Liver (tissue), 9 donors: ENCODE data around the gene INPP5E. TPM values are rescaled to one million over a fixed set of nuclear protein-coding genes. Genes with fewer than 3 reads are reported as not detected.

Experiments
- DNase-seq: peaks from one replicate; pipeline ENCODE4 v3.0.0-alpha.2; 2017; ENCODE audit warnings: low spot score
- H3K27ac ChIP-seq, 2 donors: one replicate each; pipeline ENCODE4 v1.7.0; 2013; ENCODE audit warnings: inconsistent platforms in 2 of 2, low read length in 2 of 2, control low read depth in 1 of 2, low read depth in 1 of 2, mild to moderate bottlenecking in 1 of 2
- H3K27me3 ChIP-seq, 4 donors: one replicate each; pipeline versions ENCODE4 v1.6.1 to v1.7.0; 2013; ENCODE audit warnings: low read length in 3 of 4, inconsistent platforms in 1 of 4, mild to moderate bottlenecking in 1 of 4, moderate library complexity in 1 of 4; ENCODE audit not compliant: control insufficient read depth in 4 of 4, insufficient read depth in 4 of 4
- H3K36me3 ChIP-seq, 4 donors: one replicate each; pipeline versions ENCODE4 v1.6.1 to v1.7.0; 2013; ENCODE audit warnings: low read length in 3 of 4, mild to moderate bottlenecking in 3 of 4, low read depth in 1 of 4, moderate library complexity in 1 of 4; ENCODE audit not compliant: control insufficient read depth in 4 of 4, insufficient read depth in 3 of 4
- H3K4me1 ChIP-seq, 4 donors: one replicate each; pipeline versions ENCODE4 v1.6.1 to v1.7.0; 2013; ENCODE audit warnings: low read length in 3 of 4, mild to moderate bottlenecking in 3 of 4, moderate library complexity in 1 of 4; ENCODE audit not compliant: control insufficient read depth in 4 of 4, insufficient read depth in 4 of 4
- H3K4me3 ChIP-seq, 3 donors: one replicate each; pipeline versions ENCODE4 v1.6.1 to v1.7.0; 2013; ENCODE audit warnings: low read length in 3 of 3, control low read depth in 1 of 3, low read depth in 1 of 3, mild to moderate bottlenecking in 1 of 3
- H3K9ac ChIP-seq, 2 donors: one replicate each; pipeline ENCODE4 v1.7.0; 2013; ENCODE audit warnings: low read length in 2 of 2, mild to moderate bottlenecking in 2 of 2, moderate library complexity in 2 of 2, control low read depth in 1 of 2, low read depth in 1 of 2
- H3K9me3 ChIP-seq, 4 donors: one replicate each; pipeline versions ENCODE4 v1.6.1 to v1.7.0; 2013; ENCODE audit warnings: low read length in 3 of 4; ENCODE audit not compliant: control insufficient read depth in 4 of 4
- EGR1 ChIP-seq, 2 donors: IDR thresholded peaks; 2 replicates each; pipeline ENCODE4 v1.6.1; 2016 to 2018; ENCODE audit warnings: antibody characterized with exemption in 2 of 2, low read depth in 2 of 2
- FOXA1 ChIP-seq: IDR thresholded peaks from 2 replicates; pipeline ENCODE4 v1.6.1; 2016; ENCODE audit warnings: antibody characterized with exemption
- FOXA2 ChIP-seq: IDR thresholded peaks from 2 replicates; pipeline ENCODE4 v1.6.1; 2016; ENCODE audit warnings: antibody characterized with exemption
- GABPA ChIP-seq, 2 donors: IDR thresholded peaks in 1 of 2; conservative IDR thresholded peaks in 1 of 2; 2 replicates each; pipeline ENCODE4 v1.6.1; 2016; ENCODE audit warnings: antibody characterized with exemption in 2 of 2, mild to moderate bottlenecking in 1 of 2, moderate library complexity in 1 of 2
- HNF4A ChIP-seq, 2 donors: conservative IDR thresholded peaks; 2 replicates each; pipeline ENCODE4 v1.6.1; 2016; ENCODE audit warnings: antibody characterized with exemption in 2 of 2, mild to moderate bottlenecking in 2 of 2
- JUND ChIP-seq, 2 donors: IDR thresholded peaks; 2 replicates each; pipeline ENCODE4 v1.6.1; 2016; ENCODE audit warnings: antibody characterized with exemption in 2 of 2
- RAD21 ChIP-seq, 2 donors: IDR thresholded peaks; 2 replicates each; pipeline ENCODE4 v1.6.1; 2016; ENCODE audit warnings: antibody characterized with exemption in 2 of 2, mild to moderate bottlenecking in 2 of 2
- RXRA ChIP-seq, 2 donors: IDR thresholded peaks; 2 replicates each; pipeline ENCODE4 v1.6.1; 2017 to 2018; ENCODE audit warnings: antibody characterized with exemption in 2 of 2, mild to moderate bottlenecking in 1 of 2
- SP1 ChIP-seq: IDR thresholded peaks from 2 replicates; pipeline ENCODE4 v1.6.1; 2018; ENCODE audit warnings: antibody characterized with exemption, mild to moderate bottlenecking
- TAF1 ChIP-seq: conservative IDR thresholded peaks from 2 replicates; pipeline ENCODE4 v1.6.1; 2016; ENCODE audit warnings: antibody characterized with exemption, mild to moderate bottlenecking
- YY1 ChIP-seq: IDR thresholded peaks from 2 replicates; pipeline ENCODE4 v1.6.1; 2016; ENCODE audit warnings: antibody characterized with exemption, mild to moderate bottlenecking
- WGBS: extraction: QIAGEN DNeasy Blood & Tissue Kit; methylation state at CpG from one replicate; pipeline ENCODE4 v1.1.7; 2013; 5-methylcytosine and 5-hydroxymethylcytosine counted together
- polyA plus RNA-seq, 2 donors: library from polyadenylated mRNA; stranded (reverse) in 1 of 2; unstranded in 1 of 2; fragments of 200-250 nt in 1 of 2; fragments of >200 nt in 1 of 2; fragmentation: Nextera tagmentation in 1 of 2; extraction: Ambion mirVana in 1 of 2; gene quantifications; one replicate each; pipeline versions ENCODE4 v1.2.1 to v1.2.3, GENCODE V29; 2013 to 2015
- total RNA-seq, 2 donors: library from RNA; depleted of rRNA; stranded (reverse); fragments of >200 nt; gene quantifications; one replicate each; pipeline ENCODE4 v1.2.3, GENCODE V29; 2014
- TF ChIP-seq, protein P1 (sequence below): fragments of 150-350 bp; IDR thresholded peaks from 2 replicates; pipeline ENCODE4 v1.5.1; 2017; ENCODE audit warnings: improper control_type of control experiment, low read depth, low read length; ENCODE audit not compliant: missing input control
- TF ChIP-seq, protein P2 (sequence below): IDR thresholded peaks from 2 replicates; pipeline ENCODE4 v1.6.1; 2016; ENCODE audit warnings: antibody characterized with exemption
- TF ChIP-seq, protein P3 (sequence below): IDR thresholded peaks from 2 replicates; pipeline ENCODE4 v1.6.1; 2016; ENCODE audit warnings: antibody characterized with exemption
- TF ChIP-seq, protein P4 (sequence below): IDR thresholded peaks from 2 replicates; pipeline ENCODE4 v1.6.1; 2016; ENCODE audit warnings: antibody characterized with exemption, mild to moderate bottlenecking
- donor health status: healthy.
- donor health status: healthy.
- donor health status: healthy.
- donor health status: healthy.
- donor health status: healthy.

INPP5E gene
- total and polyA plus RNA-seq, 4 donors: 1.0 to 3.3 (median 2.9) TPM

DNA sequence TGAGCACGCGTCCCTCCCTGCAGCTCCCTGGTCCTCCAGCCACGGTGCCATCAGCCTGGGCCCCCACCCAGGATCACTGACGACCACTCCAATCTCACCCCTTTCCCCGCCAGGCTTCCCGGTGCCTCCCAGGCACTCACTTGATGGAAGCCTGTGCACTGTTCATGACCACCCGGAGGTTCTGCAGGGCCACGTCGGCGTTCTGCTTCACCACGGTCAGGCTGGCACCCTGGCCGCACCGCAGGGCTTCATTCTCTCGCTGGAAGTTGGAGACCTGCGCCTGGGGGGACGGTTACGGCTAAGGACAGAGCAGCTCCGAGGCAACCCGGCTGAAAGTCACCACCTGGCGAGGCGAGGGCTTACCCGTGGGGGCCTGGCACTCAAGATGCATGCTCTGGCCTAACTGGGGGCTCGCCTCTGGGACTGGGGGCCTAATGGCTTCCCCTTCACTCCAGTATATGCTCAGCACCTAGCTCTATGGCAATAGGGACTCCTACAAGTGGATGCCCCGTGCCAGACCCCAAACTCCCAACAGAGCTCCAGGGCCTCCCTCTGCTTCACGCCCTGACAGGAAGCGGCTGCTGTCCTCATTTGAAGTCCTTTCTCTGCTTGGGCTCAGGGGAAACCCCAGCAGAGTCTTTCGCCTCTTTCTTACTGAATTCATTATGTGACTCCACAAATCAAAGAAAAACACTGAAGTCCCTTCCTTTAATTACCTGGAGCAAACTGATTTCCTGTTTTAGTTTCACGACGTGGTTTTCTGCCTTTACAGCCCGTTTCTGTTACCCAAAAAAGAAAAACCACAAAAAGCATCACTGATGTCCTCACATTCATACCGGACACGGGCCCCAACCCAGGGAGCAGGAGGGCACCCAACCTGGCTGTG is 35.5 kb downstream of the INPP5E start:
- peaks cover 8 to 40% (median 10%) of the 10 kb centered on the region in 4 donors for H3K36me3 ChIP-seq
- no peak overlapping the region for H3K4me3 ChIP-seq
- H3K4me1 ChIP-seq: peaks cover 0 to 12% (median 8%) of the 10 kb centered on the region in 4 donors
- H3K9me3 ChIP-seq: no peaks in the 10 kb centered on the region
- no peak overlapping the region for H3K9ac ChIP-seq
- no peak overlapping the region for H3K27ac ChIP-seq
- no peak for TF ChIP-seq RAD21 (IDR thresholded peaks at IDR 0.05)
- no peak for TF ChIP-seq EGR1 (IDR thresholded peaks at IDR 0.05; ENCODE audit: low read depth in 2 of 2)
- TF ChIP-seq, protein P1, sequence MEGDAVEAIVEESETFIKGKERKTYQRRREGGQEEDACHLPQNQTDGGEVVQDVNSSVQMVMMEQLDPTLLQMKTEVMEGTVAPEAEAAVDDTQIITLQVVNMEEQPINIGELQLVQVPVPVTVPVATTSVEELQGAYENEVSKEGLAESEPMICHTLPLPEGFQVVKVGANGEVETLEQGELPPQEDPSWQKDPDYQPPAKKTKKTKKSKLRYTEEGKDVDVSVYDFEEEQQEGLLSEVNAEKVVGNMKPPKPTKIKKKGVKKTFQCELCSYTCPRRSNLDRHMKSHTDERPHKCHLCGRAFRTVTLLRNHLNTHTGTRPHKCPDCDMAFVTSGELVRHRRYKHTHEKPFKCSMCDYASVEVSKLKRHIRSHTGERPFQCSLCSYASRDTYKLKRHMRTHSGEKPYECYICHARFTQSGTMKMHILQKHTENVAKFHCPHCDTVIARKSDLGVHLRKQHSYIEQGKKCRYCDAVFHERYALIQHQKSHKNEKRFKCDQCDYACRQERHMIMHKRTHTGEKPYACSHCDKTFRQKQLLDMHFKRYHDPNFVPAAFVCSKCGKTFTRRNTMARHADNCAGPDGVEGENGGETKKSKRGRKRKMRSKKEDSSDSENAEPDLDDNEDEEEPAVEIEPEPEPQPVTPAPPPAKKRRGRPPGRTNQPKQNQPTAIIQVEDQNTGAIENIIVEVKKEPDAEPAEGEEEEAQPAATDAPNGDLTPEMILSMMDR: no peak
- no peak for TF ChIP-seq TAF1
- no peak for TF ChIP-seq GABPA (IDR thresholded peaks at IDR 0.05 in 1 of 2, conservative IDR thresholded peaks at IDR 0.05 in 1 of 2)
- TF ChIP-seq, protein P2, sequence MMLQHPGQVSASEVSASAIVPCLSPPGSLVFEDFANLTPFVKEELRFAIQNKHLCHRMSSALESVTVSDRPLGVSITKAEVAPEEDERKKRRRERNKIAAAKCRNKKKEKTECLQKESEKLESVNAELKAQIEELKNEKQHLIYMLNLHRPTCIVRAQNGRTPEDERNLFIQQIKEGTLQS: no peak
- no peak for TF ChIP-seq FOXA1
- WGBS: 90% methylated on average over 32 of the region's 32 CpGs
- H3K27me3 ChIP-seq: no peaks in the 10 kb centered on the region
- DNase-seq: no peak

DNA sequence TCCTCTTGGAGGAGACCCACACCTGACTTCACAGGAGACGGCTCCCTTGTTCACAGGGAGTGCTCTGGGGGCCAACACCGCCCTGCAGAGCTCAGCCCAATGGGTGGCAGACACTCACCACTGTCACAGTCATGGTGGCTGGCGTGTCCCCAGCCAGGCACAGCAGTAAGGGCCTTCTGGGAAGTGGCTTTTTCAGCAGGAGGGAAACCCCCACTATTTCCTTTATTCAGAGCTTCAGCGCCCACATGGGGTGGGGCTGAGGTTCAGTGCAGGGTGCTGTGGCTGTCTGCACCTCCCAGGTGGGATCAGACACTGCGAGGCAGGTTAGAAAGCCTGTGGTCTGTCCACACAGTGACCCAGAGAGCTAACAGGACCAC is 36.1 kb downstream of the INPP5E start:
- Histone ChIP-seq H3K4me1 (peaks cover 0 to 18% (median 15%) of the 10 kb centered on the region in 4 donors), H3K27me3 (no peaks in the 10 kb centered on the region), H3K4me3 (no peak overlapping the region), H3K27ac (no peak overlapping the region), H3K9me3 (no peaks in the 10 kb centered on the region), H3K36me3 (peaks cover 8 to 40% (median 10%) of the 10 kb centered on the region in 4 donors), H3K9ac (no peak overlapping the region)
- TF ChIP-seq GABPA (IDR thresholded peaks at IDR 0.05 in 1 of 2, conservative IDR thresholded peaks at IDR 0.05 in 1 of 2): no peak
- no peak for TF ChIP-seq SP1
- TF ChIP-seq FOXA1: no peak
- TF ChIP-seq YY1: no peak
- 84% methylated on average over 5 of the region's 5 CpGs for WGBS
- DNase-seq: no peak

DNA sequence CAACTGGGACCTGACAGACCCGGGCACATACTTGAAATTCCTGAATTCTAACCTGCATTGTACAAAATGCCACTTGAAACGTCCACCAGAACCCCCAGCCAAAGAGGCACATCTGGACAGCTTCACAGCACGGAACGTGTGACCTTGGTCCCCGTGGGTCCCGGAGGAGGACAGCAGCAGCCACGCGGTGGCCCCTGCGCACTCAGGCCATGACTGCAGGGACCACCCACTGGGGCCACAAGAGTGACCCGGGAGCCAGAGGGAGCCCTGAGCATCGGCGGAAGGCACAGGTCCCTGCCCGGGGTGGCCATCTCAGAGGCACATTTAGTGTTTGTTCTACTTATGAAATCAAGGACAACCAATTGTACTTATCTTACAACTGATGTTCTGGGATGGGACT is 37.6 kb downstream of the INPP5E start:
- peaks cover 0 to 30% (median 20%) of the 10 kb centered on the region in 4 donors for H3K4me1 ChIP-seq
- peaks cover 5 to 37% (median 10%) of the 10 kb centered on the region in 4 donors for H3K36me3 ChIP-seq
- H3K27me3 ChIP-seq: no peaks in the 10 kb centered on the region
- 80% methylated on average over 13 of the region's 13 CpGs for WGBS
- DNase-seq: no peak
- no peak overlapping the region for H3K27ac ChIP-seq
- no peak overlapping the region for H3K9ac ChIP-seq
- H3K9me3 ChIP-seq: no peaks in the 10 kb centered on the region
- H3K4me3 ChIP-seq: no peak overlapping the region
- TF ChIP-seq RXRA (IDR thresholded peaks at IDR 0.05): no peak
- TF ChIP-seq HNF4A (conservative IDR thresholded peaks at IDR 0.05): no peak
- TF ChIP-seq JUND (IDR thresholded peaks at IDR 0.05): no peak
- no peak for TF ChIP-seq TAF1
- TF ChIP-seq, protein P1: no peak
- TF ChIP-seq SP1: no peak
- TF ChIP-seq FOXA2: no peak
- TF ChIP-seq, protein P3, sequence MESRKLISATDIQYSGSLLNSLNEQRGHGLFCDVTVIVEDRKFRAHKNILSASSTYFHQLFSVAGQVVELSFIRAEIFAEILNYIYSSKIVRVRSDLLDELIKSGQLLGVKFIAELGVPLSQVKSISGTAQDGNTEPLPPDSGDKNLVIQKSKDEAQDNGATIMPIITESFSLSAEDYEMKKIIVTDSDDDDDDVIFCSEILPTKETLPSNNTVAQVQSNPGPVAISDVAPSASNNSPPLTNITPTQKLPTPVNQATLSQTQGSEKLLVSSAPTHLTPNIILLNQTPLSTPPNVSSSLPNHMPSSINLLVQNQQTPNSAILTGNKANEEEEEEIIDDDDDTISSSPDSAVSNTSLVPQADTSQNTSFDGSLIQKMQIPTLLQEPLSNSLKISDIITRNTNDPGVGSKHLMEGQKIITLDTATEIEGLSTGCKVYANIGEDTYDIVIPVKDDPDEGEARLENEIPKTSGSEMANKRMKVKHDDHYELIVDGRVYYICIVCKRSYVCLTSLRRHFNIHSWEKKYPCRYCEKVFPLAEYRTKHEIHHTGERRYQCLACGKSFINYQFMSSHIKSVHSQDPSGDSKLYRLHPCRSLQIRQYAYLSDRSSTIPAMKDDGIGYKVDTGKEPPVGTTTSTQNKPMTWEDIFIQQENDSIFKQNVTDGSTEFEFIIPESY: no peak
- TF ChIP-seq, protein P4, sequence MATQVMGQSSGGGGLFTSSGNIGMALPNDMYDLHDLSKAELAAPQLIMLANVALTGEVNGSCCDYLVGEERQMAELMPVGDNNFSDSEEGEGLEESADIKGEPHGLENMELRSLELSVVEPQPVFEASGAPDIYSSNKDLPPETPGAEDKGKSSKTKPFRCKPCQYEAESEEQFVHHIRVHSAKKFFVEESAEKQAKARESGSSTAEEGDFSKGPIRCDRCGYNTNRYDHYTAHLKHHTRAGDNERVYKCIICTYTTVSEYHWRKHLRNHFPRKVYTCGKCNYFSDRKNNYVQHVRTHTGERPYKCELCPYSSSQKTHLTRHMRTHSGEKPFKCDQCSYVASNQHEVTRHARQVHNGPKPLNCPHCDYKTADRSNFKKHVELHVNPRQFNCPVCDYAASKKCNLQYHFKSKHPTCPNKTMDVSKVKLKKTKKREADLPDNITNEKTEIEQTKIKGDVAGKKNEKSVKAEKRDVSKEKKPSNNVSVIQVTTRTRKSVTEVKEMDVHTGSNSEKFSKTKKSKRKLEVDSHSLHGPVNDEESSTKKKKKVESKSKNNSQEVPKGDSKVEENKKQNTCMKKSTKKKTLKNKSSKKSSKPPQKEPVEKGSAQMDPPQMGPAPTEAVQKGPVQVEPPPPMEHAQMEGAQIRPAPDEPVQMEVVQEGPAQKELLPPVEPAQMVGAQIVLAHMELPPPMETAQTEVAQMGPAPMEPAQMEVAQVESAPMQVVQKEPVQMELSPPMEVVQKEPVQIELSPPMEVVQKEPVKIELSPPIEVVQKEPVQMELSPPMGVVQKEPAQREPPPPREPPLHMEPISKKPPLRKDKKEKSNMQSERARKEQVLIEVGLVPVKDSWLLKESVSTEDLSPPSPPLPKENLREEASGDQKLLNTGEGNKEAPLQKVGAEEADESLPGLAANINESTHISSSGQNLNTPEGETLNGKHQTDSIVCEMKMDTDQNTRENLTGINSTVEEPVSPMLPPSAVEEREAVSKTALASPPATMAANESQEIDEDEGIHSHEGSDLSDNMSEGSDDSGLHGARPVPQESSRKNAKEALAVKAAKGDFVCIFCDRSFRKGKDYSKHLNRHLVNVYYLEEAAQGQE: no peak
- no peak for TF ChIP-seq EGR1 (IDR thresholded peaks at IDR 0.05; ENCODE audit: low read depth in 2 of 2)
- no peak for TF ChIP-seq RAD21 (IDR thresholded peaks at IDR 0.05)
